ENCODE measurements around the gene OSBPL3.

- no peak for TF ChIP-seq CTCF (IDR thresholded peaks at IDR 0.05; ENCODE audit: low read depth, low read length, missing input control)
- no peak for TF ChIP-seq RAD21 (IDR thresholded peaks at IDR 0.05)
- no peak for TF ChIP-seq GABPA (IDR thresholded peaks at IDR 0.05 in 1 of 2, conservative IDR thresholded peaks at IDR 0.05 in 1 of 2)
- TF ChIP-seq, protein P1, sequence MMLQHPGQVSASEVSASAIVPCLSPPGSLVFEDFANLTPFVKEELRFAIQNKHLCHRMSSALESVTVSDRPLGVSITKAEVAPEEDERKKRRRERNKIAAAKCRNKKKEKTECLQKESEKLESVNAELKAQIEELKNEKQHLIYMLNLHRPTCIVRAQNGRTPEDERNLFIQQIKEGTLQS (IDR thresholded peaks at IDR 0.05), result no peak
- no peak for TF ChIP-seq NR2F2 (IDR thresholded peaks at IDR 0.05)
Observed at GRCh38 chr7:24959735-24960485, 20.1 kb downstream of the OSBPL3 start.

Data from liver (tissue), 3 donors.